GM18508 (cell line): Measurements from ENCODE around the gene ITGA4.

Source experiments
- ATAC-seq: cut with Tn5 transposase; IDR thresholded peaks from one replicate; pipeline ENCODE4 v1.9.1; 2021; ENCODE audit warnings: moderate number of reproducible peaks; ENCODE audit not compliant: insufficient read depth, unreplicated experiment

Gene ITGA4

GRCh38 chr2:181570059-181570458 lies 112.9 kb downstream of the ITGA4 start:
- no peak for ATAC-seq

DNA sequence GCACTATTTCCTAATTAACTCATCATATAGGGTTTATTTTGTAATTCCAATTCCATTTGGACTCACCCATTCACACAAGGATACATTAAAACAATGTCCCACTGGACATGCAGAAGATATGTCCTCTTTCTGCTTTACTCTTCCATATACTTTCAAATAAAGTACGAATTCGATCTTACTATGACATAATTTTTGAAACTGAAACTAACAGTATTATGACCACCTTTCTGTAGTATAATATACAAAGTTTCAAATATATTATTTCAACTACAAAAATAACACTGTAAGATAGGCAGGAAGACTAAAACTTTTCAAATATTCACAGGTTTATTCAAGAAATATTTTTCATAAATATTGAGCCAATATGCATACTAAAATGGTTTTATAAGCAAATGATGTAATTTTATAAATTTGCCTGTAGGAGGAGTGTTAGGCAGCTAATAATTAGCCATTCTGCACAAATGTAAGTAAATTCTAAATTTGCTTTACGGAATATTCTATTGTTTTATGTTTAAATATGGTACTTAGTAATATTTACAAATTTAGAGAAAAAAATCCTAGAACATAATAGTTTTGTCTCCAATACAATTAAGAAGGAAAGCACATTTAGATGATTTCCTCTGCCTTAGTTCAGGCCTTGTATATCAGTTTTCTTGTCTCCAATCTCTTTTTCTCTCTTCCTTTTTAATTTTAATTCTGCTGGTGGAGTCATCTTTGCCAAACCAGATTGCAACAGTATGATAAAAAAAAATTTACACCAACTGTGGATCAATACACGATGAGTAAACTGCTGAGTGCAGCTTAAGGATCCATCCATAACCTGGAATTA lies 113.9 kb downstream of the ITGA4 start:
- no peak for ATAC-seq

DNA sequence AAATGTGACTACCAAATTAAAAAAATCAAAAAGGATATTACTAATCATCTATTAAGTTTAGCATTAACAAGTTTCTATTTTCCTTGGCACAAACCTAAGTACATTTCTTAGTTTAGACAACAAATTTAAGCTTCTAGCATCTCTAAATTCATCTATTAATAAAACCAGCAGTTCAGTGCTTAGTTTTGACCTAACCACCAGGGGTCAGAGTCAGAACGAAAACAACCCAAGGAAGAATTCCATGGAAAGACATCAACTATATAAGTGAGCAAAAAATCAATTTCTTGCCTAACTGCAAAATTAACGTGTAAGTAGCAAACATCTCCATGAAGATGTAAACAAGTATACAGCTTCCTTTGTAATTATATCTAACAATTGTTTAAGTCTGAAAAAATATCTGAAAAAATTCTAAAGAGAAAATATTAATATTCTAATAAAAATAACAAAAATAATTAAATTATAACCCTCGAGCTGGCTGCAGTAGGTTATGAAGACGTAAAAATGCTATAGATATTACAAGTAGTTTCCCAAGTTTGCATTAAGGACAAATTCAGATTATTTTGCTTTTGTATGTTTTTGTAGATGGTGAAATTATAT lies 116.1 kb downstream of the ITGA4 start:
- ATAC-seq = no peak

DNA sequence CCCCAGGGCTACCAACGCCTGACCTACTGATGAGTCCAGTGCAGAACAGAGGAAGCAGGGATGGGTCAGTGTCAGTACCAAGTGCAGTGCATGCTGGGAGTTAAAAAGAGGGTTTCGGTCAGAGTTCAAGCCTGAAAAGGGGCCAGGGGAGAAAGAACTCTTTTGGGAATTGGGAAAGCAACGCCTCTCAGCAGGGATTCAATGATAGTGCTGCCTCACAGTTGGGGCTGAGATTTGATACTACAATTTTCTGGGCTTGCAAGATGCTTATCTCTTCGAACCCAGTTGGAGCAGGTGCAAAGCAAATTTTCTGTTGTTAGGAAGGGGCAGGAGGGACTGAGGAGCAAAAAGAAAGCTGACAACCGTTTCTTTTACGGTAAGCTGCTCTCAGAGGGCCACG lies 117.1 kb downstream of the ITGA4 start:
- ATAC-seq = no peak

DNA sequence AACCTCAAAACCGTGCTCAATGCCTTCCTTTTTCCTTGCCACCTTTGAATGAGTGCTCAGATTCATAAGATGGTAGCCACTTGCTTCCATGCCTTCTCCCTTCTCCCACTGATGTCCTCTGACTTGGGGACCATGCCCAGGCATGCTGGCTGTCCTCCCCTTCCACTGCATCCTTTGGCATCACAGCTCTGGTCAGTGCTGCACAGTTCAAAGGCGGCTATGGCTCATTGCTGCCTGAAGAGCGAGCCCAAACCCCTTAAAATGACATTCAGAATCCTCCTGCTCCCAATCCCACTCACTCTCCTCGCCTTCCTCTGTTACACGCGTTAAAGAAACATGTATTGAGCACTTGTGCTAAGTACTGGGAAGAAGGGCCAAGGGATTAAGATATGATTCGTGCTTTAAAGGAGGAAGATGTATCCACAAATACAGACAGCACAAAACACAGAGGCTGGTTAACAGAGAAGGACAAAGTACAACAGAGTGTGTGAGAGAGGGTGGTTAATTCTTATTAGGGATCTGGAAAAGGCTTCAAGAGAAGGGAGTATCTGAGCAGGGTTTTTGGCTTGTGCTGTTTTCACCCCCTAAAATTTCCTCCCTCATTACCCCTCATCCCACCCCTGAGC lies 118.0 kb downstream of the ITGA4 start:
- ATAC-seq = no peak

- no peak for ATAC-seq
Observed at GRCh38 chr2:181575650-181576025, 118.5 kb downstream of the ITGA4 start.

DNA sequence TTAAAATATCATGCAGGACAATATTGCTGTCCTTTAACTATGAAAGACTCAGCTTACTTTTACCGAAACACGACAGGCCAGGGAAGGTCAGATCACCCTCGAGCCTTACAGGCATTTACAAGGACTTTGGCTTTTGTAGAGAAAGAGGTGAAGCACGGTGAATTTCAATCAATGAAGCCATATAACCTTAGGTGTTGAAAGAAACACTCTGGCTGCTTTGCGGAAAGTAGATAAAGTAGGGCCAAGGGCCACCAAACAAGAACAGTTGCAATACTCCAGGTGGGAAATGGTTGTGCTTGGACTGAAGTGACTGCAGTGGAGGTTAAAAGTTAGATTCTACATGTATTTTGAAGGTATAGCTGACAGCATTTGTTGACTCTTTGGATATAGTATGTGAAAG lies 119.2 kb downstream of the ITGA4 start:
- no peak for ATAC-seq

DNA sequence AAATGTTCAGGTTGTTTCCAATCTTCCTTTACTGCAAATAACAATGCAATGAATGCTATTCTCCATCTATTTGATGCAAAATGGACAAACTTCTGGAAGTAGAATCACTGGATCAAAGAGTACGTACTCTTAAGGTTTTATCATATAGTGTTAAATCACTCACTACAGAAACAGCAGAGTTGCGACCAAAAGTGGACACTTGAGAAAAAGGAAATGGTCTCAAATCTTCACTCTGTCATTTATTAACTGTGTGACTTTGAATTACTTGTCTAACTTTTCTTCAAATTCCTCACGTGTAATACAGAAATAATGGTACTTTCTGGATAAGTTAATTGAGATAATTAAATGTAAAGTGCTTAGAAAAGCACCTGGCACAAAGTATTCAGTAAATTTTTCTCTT lies 121.6 kb downstream of the ITGA4 start:
- ATAC-seq = no peak

DNA sequence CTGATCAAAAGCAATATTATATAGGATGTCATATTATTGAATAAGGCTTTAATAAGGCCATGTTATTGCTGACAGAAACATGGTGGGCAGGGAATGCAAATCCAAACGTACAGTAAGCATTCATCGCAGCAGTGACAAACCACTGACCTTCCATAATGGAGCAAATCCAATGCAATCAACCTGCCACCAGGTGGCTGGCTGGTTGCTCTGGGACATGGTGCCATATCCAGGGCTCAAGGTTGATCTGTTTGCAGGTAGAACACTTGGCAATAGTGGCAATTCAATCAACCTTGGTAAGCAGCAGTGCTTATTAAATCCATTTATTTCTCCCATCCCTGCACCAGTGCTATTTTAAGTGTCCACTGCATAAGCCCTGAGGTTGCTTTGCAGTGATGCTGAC lies 124.3 kb downstream of the ITGA4 start:
- ATAC-seq = no peak

DNA sequence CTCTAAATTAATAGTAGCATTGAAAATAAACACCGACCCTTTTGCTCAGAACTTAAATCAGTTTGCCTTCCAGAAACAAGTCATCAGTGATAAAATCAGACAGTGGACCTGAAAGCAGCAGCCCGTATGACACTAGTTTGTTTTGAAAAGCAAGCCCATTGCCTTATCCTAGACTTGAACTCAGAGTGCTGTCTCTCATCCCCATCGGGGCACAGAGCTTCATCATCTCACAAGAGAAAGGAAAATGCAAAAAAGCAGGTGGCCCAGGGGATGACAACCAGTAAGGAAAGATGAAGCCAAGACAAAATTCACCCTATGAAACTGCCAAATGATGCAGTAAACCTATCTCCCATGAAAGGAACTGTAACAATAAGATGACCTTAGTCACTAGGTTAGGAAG lies 128.5 kb downstream of the ITGA4 start:
- ATAC-seq = no peak
